ENCODE results near the gene EXOC7.
A peak's percentile ranks its signal among the peaks of the same experiment; 100 is the strongest.

Gene EXOC7

DNA sequence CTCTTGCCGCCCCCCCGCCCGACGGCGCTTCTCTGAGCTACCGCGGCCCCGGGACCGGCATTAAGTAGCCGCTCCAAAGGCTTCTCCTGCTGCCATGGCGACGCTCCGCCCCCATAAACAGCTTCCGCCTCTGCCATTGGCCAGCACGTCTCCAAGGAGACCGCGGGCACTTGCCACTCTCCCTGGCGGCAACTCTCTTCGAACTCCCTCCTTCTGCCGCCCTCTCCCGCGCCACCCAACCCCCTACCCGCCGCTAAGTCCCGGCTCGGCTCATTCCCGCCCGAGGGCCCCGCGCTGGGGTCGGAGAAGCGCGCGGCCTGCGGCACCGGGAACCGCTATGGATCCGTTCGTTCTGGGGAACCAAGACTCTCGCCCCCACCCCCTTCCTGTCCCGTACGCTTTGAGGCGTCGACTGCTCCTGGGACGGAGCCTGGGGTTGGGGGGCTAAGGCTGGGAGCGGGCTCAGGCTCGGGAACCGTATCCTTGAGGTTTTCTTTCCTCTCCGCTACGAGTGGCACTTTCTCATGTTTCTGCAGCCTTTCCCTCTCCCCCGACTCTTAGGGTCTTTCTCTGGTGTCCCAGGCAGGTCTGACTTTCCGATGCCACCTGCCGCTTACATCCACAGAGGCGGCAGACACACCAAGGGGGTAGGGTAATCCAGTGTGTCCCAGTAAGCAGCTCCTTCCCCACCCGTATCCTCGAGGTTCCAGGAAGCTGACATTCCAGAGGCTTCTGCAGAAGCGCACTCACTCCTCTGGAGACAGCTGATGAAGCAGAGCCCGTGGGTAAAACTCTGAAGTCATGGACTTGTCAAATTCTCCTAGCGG, 37.8 kb upstream of the EXOC7 start, which contains the start of gene FOXJ1:
FOXJ1 (minus strand) TSS at position 34 of the 827 bp plus-strand sequence. CDS start 850 bp downstream, outside the sequence.
- TF ChIP-seq CTCF (IDR thresholded peaks at IDR 0.05), result no peak
- peak within 1 kb of the TSS; percentile 76 for H3K4me3 ChIP-seq
- H3K27ac ChIP-seq, result no peak within 1 kb of the TSS
- DNase-seq (ENCODE audit: low spot score), result peak; percentile 87

GRCh38 chr17:76140661-76141211, 37.1 kb upstream of the EXOC7 start:
- no peak for TF ChIP-seq CTCF (IDR thresholded peaks at IDR 0.05)
- H3K27ac ChIP-seq, result no peak overlapping the region
- no peak for DNase-seq (ENCODE audit: low spot score)
- H3K4me3 ChIP-seq, result peak overlapping the region; percentile 76

DNA sequence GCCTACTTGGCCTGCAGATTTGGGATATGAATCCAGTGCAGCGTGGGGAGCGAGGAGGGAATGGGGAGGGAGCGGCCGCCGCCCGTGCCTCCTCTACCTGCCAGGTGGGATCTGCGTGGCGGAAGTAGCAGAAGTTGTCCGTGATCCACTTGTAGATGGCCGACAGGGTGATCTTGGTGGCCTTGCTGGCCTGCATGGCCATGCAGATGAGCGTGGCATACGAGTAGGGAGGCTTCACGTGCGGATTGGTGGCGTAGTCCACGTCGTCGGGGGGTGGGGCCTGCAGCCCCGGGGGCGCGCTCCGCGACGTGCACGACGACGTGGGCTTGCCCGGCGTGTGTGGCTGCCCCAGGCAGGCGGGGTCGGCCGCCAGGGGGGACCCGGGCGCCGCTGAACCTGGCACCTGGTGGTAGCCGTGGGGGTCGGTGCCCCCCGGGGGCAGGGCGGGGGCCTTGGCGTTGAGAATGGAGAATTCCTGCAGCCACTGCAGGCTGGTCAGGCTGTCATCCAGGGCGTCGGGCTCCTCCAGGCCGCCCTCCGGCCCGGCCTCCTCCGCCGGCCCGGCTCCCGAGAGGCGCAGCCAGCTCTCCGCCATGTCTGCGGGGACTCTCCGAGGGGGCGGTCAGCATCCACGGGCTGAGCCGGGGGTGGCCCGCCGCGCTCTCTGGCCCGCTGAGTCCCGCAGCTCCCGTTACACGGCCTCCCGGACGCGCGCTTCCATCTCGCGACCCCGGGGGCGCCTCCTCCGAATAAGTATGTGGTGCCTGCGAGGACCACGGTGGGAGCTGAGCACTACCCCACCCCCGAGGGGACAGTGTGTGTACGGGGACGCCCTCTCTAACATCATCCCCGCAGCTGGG, 36.4 kb upstream of the EXOC7 start:
- no peak for DNase-seq (ENCODE audit: low spot score)

DNA sequence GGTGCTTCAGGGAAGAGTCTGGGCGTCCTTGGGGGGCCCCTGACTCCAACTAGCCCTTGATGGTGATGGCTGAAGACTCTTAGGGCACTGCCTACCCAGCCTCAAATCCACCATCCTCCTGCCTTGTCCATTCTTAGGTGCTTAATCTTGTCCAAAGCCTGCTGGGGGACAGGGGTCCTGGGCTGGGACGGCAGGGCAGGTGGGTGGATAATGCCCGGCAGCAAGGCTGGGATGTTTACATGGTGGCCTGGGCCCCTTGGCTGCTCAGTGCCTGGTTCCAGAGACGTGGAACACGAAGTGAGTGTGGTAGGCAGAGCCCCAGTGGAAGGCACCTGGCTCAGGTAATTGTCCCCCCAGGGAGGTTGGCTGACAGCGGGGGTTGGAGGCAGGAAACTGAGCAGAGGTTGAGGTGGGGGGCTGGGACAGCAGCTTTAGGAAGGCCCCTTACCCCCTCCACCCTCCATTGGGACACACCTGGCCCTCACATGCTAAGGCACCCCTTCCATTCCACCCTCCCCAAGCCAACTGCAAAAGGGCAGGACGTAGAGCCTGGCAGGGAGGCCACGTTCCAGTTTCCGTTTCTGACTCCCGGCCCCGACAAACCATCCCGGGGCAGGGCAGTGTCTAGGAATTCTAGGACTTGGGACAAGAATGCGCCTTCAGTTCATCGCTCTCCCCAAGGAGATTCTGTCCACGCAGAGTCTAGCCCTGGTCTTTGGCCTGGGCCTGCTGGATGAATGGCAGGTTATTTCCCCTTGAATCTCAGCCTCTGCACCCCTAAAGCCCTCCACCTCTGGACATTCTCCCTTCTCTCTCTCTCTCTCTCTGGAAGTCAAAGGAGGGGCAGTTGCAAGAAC, 35.5 kb upstream of the EXOC7 start:
- no peak overlapping the region for H3K4me3 ChIP-seq
- H3K27ac ChIP-seq, result no peak overlapping the region
- TF ChIP-seq CTCF (IDR thresholded peaks at IDR 0.05), result no peak
- DNase-seq (ENCODE audit: low spot score), result no peak

More for the DNA sequence above, 36.4 kb upstream of the EXOC7 start:
- Histone ChIP-seq H3K4me3 (peak overlapping the region; percentile 76), H3K27ac (no peak overlapping the region)
- TF ChIP-seq CTCF (IDR thresholded peaks at IDR 0.05), result no peak

DNA sequence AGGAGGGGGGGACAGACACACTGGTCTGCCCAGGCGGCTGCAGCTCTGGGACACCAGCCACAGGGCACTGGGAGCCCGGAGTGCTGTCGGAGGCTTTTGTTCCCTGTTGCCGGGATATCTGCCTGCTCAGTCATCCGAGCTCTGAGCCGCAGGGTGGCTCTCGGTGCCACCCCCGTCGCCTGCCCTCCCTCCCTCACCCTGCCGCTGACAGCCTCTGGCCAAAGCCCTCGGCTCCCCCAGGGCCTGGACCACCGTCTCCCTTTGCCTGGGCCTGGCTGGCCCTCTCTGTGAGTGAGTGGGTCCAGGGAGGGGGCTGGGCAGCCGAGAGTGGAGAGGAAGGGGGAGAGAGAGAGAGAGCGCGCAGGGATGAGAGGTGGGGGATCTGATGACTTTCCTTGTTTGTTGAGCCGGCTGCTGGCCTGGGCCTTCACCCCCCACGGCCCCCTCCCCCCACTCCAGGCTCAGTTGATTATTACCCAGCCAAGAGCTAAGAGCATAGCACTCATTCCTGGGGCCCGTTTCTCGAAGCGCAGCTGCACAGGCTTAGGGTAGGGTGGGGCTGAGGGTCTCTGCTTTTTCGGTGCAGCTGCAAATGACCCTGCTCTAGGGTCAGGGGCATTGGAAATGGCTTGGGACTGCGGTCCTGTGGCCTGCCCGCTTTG, 34.8 kb upstream of the EXOC7 start:
- TF ChIP-seq CTCF (IDR thresholded peaks at IDR 0.05), result no peak
- DNase-seq (ENCODE audit: low spot score), result no peak
- Histone ChIP-seq H3K27ac (no peak overlapping the region), H3K4me3 (peak overlapping the region; percentile 34)

Data from coronary artery (tissue), 2 donors.